GM18517 (cell line): Measurements from ENCODE around the gene CFAP65.

Experiments
- ATAC-seq: cut with Tn5 transposase; IDR thresholded peaks from one replicate; pipeline ENCODE4 v1.9.1; 2021; ENCODE audit warnings: mild to moderate bottlenecking, moderate library complexity; ENCODE audit not compliant: unreplicated experiment

The CFAP65 gene

GRCh38 chr2:218993345-218994315 is 47.7 kb downstream of the CFAP65 start, which contains the start of gene CRYBA2:
TSS of gene CRYBA2 (minus strand) at chr2:218993422. CDS start at chr2:218993176, 246 bp downstream.
- ATAC-seq = no peak

- no peak for ATAC-seq
These were observed 48.5 kb downstream of the CFAP65 start for GRCh38 chr2:218992703-218993344.

GRCh38 chr2:218992196-218992595 is 49.1 kb downstream of the CFAP65 start:
- ATAC-seq = no peak

- no peak for ATAC-seq
These were observed 49.6 kb downstream of the CFAP65 start for GRCh38 chr2:218991674-218992168.

GRCh38 chr2:218990612-218991011 is 50.7 kb downstream of the CFAP65 start:
- no peak for ATAC-seq

- ATAC-seq = no peak
These were observed 51.3 kb downstream of the CFAP65 start for GRCh38 chr2:218990052-218990451.

GRCh38 chr2:218988650-218989049 is 52.7 kb downstream of the CFAP65 start:
- no peak for ATAC-seq

GRCh38 chr2:218988164-218988563 is 53.2 kb downstream of the CFAP65 start:
- ATAC-seq = no peak

- no peak for ATAC-seq
These were observed 55.1 kb downstream of the CFAP65 start for GRCh38 chr2:218986148-218986761.

- ATAC-seq = no peak
These were observed 55.8 kb downstream of the CFAP65 start for GRCh38 chr2:218985325-218986091.

GRCh38 chr2:218985021-218985324 is 56.3 kb downstream of the CFAP65 start, which contains the start of gene FEV:
TSS of gene FEV (minus strand) at chr2:218985184. CDS start at chr2:218985075, 109 bp downstream.
- ATAC-seq = no peak

- ATAC-seq = no peak
These were observed 56.9 kb downstream of the CFAP65 start for GRCh38 chr2:218984239-218985020.

GRCh38 chr2:218983934-218984238 is 57.4 kb downstream of the CFAP65 start:
- ATAC-seq = no peak

- no peak for ATAC-seq
These were observed 57.9 kb downstream of the CFAP65 start for GRCh38 chr2:218983263-218983933.

GRCh38 chr2:218982586-218983262 is 58.6 kb downstream of the CFAP65 start:
- no peak for ATAC-seq

GRCh38 chr2:218981881-218982585 is 59.3 kb downstream of the CFAP65 start:
- no peak for ATAC-seq

GRCh38 chr2:218981390-218981880 is 59.9 kb downstream of the CFAP65 start:
- ATAC-seq = no peak

GRCh38 chr2:218980735-218981389 is 60.5 kb downstream of the CFAP65 start:
- ATAC-seq = no peak
